A549 (cell line): ENCODE measurements around the gene EVC. TPM values are rescaled to one million over a fixed set of nuclear protein-coding genes. Genes with fewer than 3 reads are reported as not detected.

Experiments used
- ATAC-seq, 2 experiments: fragments of 200-7000 bp in 1 of 2; fragments of >200 bp in 1 of 2; cut with Nextera tagmentation in 1 of 2; cut with Tn5 transposase in 1 of 2; 3 replicates each; pipeline versions ENCODE4 v1.8.0 to v1.9.1; 2018 to 2020; ENCODE audit warnings: mild to moderate bottlenecking in 1 of 2, moderate library complexity in 1 of 2
- CTCF ChIA-PET: fragments of 300-600 bp; sonication (Branson Sonifier 250); formaldehyde crosslinking; extraction: SDS; loops from one replicate; lab custom pipeline; 2021; ENCODE audit warnings: antibody characterized with exemption, inconsistent platforms; lab: Yijun Ruan, JAX
- POLR2A ChIA-PET: fragments of 350-600 bp; formaldehyde crosslinking; extraction: SDS; loops from one replicate; lab custom pipeline; 2021; ENCODE audit warnings: antibody characterized with exemption, inconsistent platforms; lab: Yijun Ruan, JAX
- DNase-seq, 2 experiments: peaks; one replicate each; pipeline versions ENCODE4 v3.0.0 to v3.0.0-alpha.2; 2011 to 2016; ENCODE audit warnings: low read depth in 1 of 2, low spot score in 1 of 2
- FAIRE-seq: peaks from 2 replicates; lab custom pipeline; 2011; peaks lifted over from hg19 to GRCh38; lab: Jason Lieb, UNC
- H3K27ac ChIP-seq, 2 experiments: fragments of >200 bp; sonication (Bioruptor Twin); formaldehyde crosslinking; 3 replicates each; pipeline ENCODE4 v1.5.1; 2016 to 2017
- H3K4me1 ChIP-seq: fragments of >200 bp; sonication (Bioruptor Twin); formaldehyde crosslinking; 3 replicates; pipeline ENCODE4 v1.6.1; 2016
- H3K4me2 ChIP-seq: fragments of >200 bp; sonication (Bioruptor Twin); formaldehyde crosslinking; 3 replicates; pipeline ENCODE4 v1.6.1; 2016
- H3K4me3 ChIP-seq: fragments of >200 bp; sonication (Bioruptor Twin); formaldehyde crosslinking; 3 replicates; pipeline ENCODE4 v1.5.1; 2016
- H3K9me3 ChIP-seq: fragments of >200 bp; sonication (Bioruptor Twin); formaldehyde crosslinking; 3 replicates; pipeline ENCODE4 v1.6.1; 2016
- BHLHE40 ChIP-seq: IDR thresholded peaks from 2 replicates; pipeline ENCODE4 v1.6.1; 2012; ENCODE audit warnings: low read depth, low read length, inconsistent platforms
- ELK1 ChIP-seq: fragments of 150-350 bp; IDR thresholded peaks from 2 replicates; pipeline ENCODE4 v1.6.1; 2014; ENCODE audit warnings: low read depth, mild to moderate bottlenecking, low read length
- FOSB ChIP-seq: fragments of 250-450 bp; sonication (Bioruptor Pico); IDR thresholded peaks from 2 replicates; pipeline ENCODE4 v1.5.0; 2020; ENCODE audit warnings: mild to moderate bottlenecking, moderate library complexity
- HDAC2 ChIP-seq: fragments of 200-600 bp; sonication (generic); IDR thresholded peaks from 2 replicates; pipeline ENCODE4 v1.6.1; 2016
- HES2 ChIP-seq: fragments of >200 bp; sonication (Bioruptor Twin); formaldehyde crosslinking; IDR thresholded peaks from 2 replicates; pipeline ENCODE4 v1.6.1; 2016
- HEYL ChIP-seq: fragments of 250-450 bp; sonication (Bioruptor Pico); IDR thresholded peaks from 2 replicates; pipeline ENCODE4 v1.8.0; 2021; ENCODE audit warnings: mild to moderate bottlenecking, moderate library complexity
- HOXB5 ChIP-seq: fragments of 250-450 bp; sonication (Bioruptor Pico); IDR thresholded peaks from 2 replicates; pipeline ENCODE4 v1.5.0; 2020; ENCODE audit warnings: mild to moderate bottlenecking, moderate library complexity
- JUN ChIP-seq, 2 experiments: fragments of >200 bp; sonication (Bioruptor Twin); formaldehyde crosslinking; IDR thresholded peaks; 2 replicates in 1 of 2; 3 replicates in 1 of 2; pipeline ENCODE4 v1.6.1; 2016 to 2017
- KDM5A ChIP-seq: fragments of 200-600 bp; sonication (generic); IDR thresholded peaks from 2 replicates; pipeline ENCODE4 v1.6.1; 2016; ENCODE audit warnings: antibody characterized with exemption, mild to moderate bottlenecking
- MAZ ChIP-seq: fragments of 150-350 bp; IDR thresholded peaks from 2 replicates; pipeline ENCODE4 v1.6.1; 2014; ENCODE audit warnings: antibody characterized with exemption, low read depth, low read length, borderline replicate concordance
- NR3C1 ChIP-seq: fragments of >200 bp; sonication (Bioruptor Twin); formaldehyde crosslinking; IDR thresholded peaks from 3 replicates; pipeline ENCODE4 v1.6.1; 2017
- PHF8 ChIP-seq: fragments of 200-600 bp; sonication (generic); IDR thresholded peaks from 2 replicates; pipeline ENCODE4 v1.6.1; 2016; ENCODE audit warnings: low read depth, mild to moderate bottlenecking, antibody characterized with exemption, moderate library complexity, borderline replicate concordance
- POLR2AphosphoS2 ChIP-seq: conservative IDR thresholded peaks from 2 replicates; pipeline ENCODE4 v1.6.1; 2012; ENCODE audit warnings: low read length, improper control_type of control experiment, inconsistent platforms
- RAD21 ChIP-seq, 2 experiments: fragments of >200 bp in 1 of 2; sonication (Bioruptor Twin) in 1 of 2; formaldehyde crosslinking in 1 of 2; IDR thresholded peaks in 1 of 2; conservative IDR thresholded peaks in 1 of 2; 2 replicates in 1 of 2; 3 replicates in 1 of 2; pipeline ENCODE4 v1.6.1; 2012 to 2018; ENCODE audit warnings: inconsistent platforms in 1 of 2
- RFX5 ChIP-seq: fragments of 450-650 bp; IDR thresholded peaks from 2 replicates; pipeline ENCODE4 v1.7.1; 2014; ENCODE audit warnings: antibody characterized with exemption, mild to moderate bottlenecking, moderate library complexity
- SMC3 ChIP-seq: fragments of >200 bp; sonication (Bioruptor Twin); formaldehyde crosslinking; IDR thresholded peaks from 3 replicates; pipeline ENCODE4 v1.6.1; 2018; ENCODE audit warnings: inconsistent platforms
- SREBF2 ChIP-seq: fragments of 450-650 bp; IDR thresholded peaks from 2 replicates; pipeline ENCODE4 v1.6.1; 2014; ENCODE audit warnings: mild to moderate bottlenecking, moderate library complexity
- USF2 ChIP-seq: fragments of 450-650 bp; IDR thresholded peaks from 2 replicates; pipeline ENCODE4 v1.6.1; 2014; ENCODE audit warnings: antibody characterized with exemption
- ZFP36 ChIP-seq: fragments of 450-650 bp; IDR thresholded peaks from 2 replicates; pipeline ENCODE4 v1.6.1; 2014; ENCODE audit warnings: borderline replicate concordance; ENCODE audit not compliant: partially characterized antibody
- ZSCAN20 ChIP-seq: fragments of 250-450 bp; sonication (Bioruptor Pico); IDR thresholded peaks from 2 replicates; pipeline ENCODE4 v1.8.0; 2022; ENCODE audit warnings: mild to moderate bottlenecking, moderate library complexity
- WGBS: methylation state at CpG from one replicate; pipeline ENCODE4 v1.1.6; 2017; ENCODE audit errors: missing lambda C conversion rate; 5-methylcytosine and 5-hydroxymethylcytosine counted together
- polyA plus RNA-seq, 4 experiments: library from polyadenylated mRNA; depleted of rRNA in 3 of 4; stranded (reverse); fragments of >200 nt; fragmentation: RNase III in 1 of 4; extraction: RNeasy Plus Mini Kit Qiagen cat#74134 plus additional on column Dnase treatment in 1 of 4; gene quantifications; 2 replicates in 3 of 4; 3 replicates in 1 of 4; pipeline ENCODE4 v1.2.3, GENCODE V29; 2011 to 2017
- TF ChIP-seq, protein P1 (sequence below): fragments of 200-600 bp; sonication (generic); IDR thresholded peaks from 2 replicates; pipeline ENCODE4 v1.6.1; 2016; ENCODE audit warnings: antibody characterized with exemption, mild to moderate bottlenecking, moderate library complexity
- TF ChIP-seq, protein P2 (sequence below): fragments of 250-450 bp; sonication (Bioruptor Pico); IDR thresholded peaks from 2 replicates; pipeline ENCODE4 v1.5.0; 2020; ENCODE audit warnings: low read depth, mild to moderate bottlenecking, moderate library complexity

Gene EVC
- polyA plus RNA-seq, 2 of the 4 experiments (the other 2 are of a cell fraction): 3.0 to 5.5 TPM

DNA sequence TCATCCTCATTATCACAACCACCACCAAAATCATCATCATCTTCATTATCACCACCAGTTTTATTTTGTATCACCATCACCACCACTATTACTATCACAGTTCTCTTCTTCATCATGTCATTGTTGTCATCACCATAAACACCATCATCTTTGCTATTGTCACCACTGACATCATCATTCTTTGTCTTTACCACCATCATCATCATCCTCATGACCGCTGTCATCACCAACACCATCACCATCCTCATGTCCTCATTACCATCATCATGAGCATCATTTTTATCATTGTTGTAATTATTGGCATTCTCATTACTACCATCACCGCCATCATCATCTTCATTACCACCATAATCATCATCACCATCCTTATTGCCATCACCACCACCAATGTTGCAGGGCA is 31.4 kb downstream of the EVC start:
- TF ChIP-seq POLR2AphosphoS2: no peak
- TF ChIP-seq SREBF2: no peak
- TF ChIP-seq RFX5: no peak
- no peak for TF ChIP-seq NR3C1
- TF ChIP-seq, protein P1, sequence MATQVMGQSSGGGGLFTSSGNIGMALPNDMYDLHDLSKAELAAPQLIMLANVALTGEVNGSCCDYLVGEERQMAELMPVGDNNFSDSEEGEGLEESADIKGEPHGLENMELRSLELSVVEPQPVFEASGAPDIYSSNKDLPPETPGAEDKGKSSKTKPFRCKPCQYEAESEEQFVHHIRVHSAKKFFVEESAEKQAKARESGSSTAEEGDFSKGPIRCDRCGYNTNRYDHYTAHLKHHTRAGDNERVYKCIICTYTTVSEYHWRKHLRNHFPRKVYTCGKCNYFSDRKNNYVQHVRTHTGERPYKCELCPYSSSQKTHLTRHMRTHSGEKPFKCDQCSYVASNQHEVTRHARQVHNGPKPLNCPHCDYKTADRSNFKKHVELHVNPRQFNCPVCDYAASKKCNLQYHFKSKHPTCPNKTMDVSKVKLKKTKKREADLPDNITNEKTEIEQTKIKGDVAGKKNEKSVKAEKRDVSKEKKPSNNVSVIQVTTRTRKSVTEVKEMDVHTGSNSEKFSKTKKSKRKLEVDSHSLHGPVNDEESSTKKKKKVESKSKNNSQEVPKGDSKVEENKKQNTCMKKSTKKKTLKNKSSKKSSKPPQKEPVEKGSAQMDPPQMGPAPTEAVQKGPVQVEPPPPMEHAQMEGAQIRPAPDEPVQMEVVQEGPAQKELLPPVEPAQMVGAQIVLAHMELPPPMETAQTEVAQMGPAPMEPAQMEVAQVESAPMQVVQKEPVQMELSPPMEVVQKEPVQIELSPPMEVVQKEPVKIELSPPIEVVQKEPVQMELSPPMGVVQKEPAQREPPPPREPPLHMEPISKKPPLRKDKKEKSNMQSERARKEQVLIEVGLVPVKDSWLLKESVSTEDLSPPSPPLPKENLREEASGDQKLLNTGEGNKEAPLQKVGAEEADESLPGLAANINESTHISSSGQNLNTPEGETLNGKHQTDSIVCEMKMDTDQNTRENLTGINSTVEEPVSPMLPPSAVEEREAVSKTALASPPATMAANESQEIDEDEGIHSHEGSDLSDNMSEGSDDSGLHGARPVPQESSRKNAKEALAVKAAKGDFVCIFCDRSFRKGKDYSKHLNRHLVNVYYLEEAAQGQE: no peak
- no peak for TF ChIP-seq ELK1
- no peak for TF ChIP-seq FOSB (CRISPR knock-in tag)
- no peak for TF ChIP-seq RAD21 (conservative IDR thresholded peaks at IDR 0.05 in 1 of 2, IDR thresholded peaks at IDR 0.05 in 1 of 2)
- TF ChIP-seq ZFP36: no peak
- TF ChIP-seq PHF8: no peak
- TF ChIP-seq, protein P2, sequence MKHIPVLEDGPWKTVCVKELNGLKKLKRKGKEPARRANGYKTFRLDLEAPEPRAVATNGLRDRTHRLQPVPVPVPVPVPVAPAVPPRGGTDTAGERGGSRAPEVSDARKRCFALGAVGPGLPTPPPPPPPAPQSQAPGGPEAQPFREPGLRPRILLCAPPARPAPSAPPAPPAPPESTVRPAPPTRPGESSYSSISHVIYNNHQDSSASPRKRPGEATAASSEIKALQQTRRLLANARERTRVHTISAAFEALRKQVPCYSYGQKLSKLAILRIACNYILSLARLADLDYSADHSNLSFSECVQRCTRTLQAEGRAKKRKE (CRISPR knock-in tag): no peak
- no peak for TF ChIP-seq HOXB5
- TF ChIP-seq JUN (IDR thresholded peaks at IDR 0.05): no peak
- TF ChIP-seq BHLHE40: no peak
- TF ChIP-seq USF2: no peak
- TF ChIP-seq, all 56 proteins: peak for 0
- no peak overlapping the region for H3K27ac ChIP-seq
- no peak overlapping the region for H3K4me3 ChIP-seq
- no peak for DNase-seq
- H3K4me1 ChIP-seq: peaks cover 6% of the 10 kb centered on the region
- POLR2A ChIA-PET: no interaction called here
- CTCF ChIA-PET: no interaction called here
- no peak for ATAC-seq
- WGBS: 95% methylated on average over 2 of the region's 2 CpGs
- no peak overlapping the region for H3K4me2 ChIP-seq
- H3K9me3 ChIP-seq: no peaks in the 10 kb centered on the region
- FAIRE-seq: no peak

- no peaks in the 10 kb centered on the region for H3K9me3 ChIP-seq
- POLR2A ChIA-PET: no interaction called here
- DNase-seq (no peak), FAIRE-seq (no peak), ATAC-seq (no peak)
- peaks cover 8% of the 10 kb centered on the region for H3K4me1 ChIP-seq
- no peak overlapping the region for H3K27ac ChIP-seq
- H3K4me2 ChIP-seq: no peak overlapping the region
- TF ChIP-seq SMC3 (no peak), PHF8 (no peak), KDM5A (no peak), HEYL (CRISPR knock-in tag) (no peak), HES2 (no peak), ZSCAN20 (CRISPR knock-in tag) (no peak), HDAC2 (no peak), MAZ (no peak), RFX5 (no peak), RAD21 (conservative IDR thresholded peaks at IDR 0.05 in 1 of 2, IDR thresholded peaks at IDR 0.05 in 1 of 2) (no peak)
- 95% methylated on average over 2 of the region's 2 CpGs for WGBS
- H3K4me3 ChIP-seq: no peak overlapping the region
- CTCF ChIA-PET: no interaction called here
These were observed 32.0 kb downstream of the EVC start for GRCh38 chr4:5742968-5743367.
